Measurements from ENCODE around the gene CPD.

GRCh38 chr17:30505868-30506417, 127.2 kb downstream of the CPD start:
- TF ChIP-seq CTCF (IDR thresholded peaks at IDR 0.05), result no peak
- no peak for TF ChIP-seq POLR2A (IDR thresholded peaks at IDR 0.05)

All from uterus (tissue), 2 donors.